Measurements from ENCODE around the gene TRMT10A. TPM values are rescaled to one million over a fixed set of nuclear protein-coding genes. Genes with fewer than 3 reads are reported as not detected.

Gene TRMT10A, protein sequence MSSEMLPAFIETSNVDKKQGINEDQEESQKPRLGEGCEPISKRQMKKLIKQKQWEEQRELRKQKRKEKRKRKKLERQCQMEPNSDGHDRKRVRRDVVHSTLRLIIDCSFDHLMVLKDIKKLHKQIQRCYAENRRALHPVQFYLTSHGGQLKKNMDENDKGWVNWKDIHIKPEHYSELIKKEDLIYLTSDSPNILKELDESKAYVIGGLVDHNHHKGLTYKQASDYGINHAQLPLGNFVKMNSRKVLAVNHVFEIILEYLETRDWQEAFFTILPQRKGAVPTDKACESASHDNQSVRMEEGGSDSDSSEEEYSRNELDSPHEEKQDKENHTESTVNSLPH
- 12.5 TPM for total RNA-seq

DNA sequence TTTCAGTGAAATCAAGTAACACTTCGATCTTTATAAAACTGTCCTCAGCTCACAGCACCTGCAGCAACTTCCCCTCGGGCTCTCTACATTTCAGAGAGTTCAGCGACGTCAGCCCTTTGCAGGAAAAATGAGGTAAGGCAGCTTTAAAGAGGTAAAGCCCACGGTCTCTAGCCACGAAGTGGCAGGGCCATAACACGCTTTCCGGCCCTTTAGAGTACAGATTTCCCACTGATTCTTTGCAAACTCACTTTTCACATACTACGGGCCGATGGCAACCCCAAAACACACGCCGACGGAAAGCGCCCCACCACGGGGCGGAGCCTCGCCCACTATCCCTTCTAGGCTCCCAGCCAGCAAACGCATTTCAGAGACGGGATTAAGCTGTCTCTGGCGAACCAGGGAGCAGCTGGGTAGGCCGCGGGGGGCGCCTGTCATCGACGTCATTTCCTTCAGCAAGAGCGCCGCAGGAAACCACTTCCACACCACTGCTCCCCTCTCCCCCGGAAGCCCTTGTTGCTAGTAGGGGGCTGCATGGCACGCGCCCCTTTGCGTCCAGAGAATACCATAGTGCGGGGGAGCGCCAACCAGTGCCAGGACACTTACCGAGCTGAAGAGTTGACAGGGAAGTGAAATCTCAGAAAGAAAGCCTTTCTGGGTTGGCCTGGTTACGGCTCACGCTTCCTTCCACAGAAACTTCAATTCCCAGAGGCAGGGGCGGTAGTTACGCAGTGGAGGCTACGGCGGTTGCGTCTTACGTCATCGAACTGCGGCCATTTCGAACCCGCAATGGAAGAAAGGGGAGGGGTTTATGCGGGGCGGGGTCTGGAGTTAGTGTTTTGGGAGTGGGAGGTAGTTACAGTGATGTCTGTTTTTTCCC lies at the start of gene TRMT10A:
Gene TRMT10A, minus strand, starts transcription at position 730 of the 877 bp plus-strand sequence. CDS start 4,701 bp downstream, outside the sequence.
- peak; percentile 97 for DNase-seq (ENCODE audit: low spot score)

DNA sequence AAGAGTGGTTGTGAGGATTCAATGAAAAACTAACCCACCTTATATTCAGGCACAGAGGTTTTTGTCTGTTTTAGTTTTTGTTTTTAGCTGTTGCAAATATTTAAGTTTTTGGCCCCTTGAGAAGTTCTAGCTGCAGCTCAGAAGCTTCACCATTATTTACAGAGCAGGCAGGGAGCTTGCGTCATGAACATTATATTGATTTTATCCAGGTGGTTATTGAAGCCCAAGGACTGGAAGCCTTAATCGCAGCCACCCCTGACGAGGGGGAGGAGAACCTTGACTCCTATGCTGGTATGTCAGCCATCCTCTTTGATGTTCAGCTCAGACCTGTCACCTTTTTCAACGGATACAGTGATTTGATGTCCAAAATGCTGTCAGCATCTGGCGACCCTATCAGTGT lies 48.9 kb upstream of the TRMT10A start:
- no peak for DNase-seq (ENCODE audit: low spot score)

DNA sequence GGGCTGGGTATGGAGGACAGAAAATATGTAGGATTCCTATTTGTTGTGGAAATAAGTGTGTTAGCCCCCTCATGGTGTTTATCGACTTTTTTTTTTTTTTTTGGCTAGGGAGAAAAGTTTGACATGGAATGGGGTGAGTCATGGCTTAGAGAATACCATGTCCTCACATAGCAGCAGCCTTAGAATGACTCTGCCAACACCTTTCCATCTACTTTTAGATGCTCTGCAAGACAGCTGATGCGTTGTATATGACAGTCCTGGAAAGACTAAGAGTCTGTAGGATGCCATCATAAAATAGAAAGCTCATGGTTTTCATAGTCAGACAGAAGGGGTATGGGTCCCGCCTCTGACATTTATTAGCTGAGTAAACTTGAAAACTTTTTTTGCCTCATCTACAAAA lies 48.4 kb upstream of the TRMT10A start:
- no peak for DNase-seq (ENCODE audit: low spot score)

DNA sequence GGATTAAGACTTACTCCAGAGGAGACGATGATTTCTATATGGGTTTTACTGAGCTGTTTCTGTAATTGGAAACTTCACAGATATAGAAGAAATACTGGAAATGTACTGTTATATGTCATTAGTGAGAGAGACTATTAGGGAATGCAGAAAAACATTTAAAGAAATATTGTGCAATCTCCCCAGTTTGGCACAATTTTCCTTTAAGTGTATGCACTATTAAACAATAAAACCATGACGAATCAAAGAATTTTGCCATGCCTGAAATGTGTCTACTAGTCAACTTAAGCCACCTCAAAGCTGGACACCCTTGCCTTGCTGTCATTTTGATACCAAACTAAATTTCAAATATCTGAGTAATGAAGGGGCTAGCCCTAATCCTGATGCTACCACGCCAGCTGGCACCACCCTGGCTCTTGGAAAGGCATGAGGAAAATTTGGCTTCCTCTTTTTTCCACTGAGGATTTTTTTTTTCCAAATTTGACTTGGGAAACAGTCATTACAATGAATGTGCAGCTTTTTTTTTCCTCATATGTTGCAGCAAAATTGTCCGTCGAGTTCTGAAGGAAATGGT lies 46.9 kb upstream of the TRMT10A start:
- no peak for DNase-seq (ENCODE audit: low spot score)

DNA sequence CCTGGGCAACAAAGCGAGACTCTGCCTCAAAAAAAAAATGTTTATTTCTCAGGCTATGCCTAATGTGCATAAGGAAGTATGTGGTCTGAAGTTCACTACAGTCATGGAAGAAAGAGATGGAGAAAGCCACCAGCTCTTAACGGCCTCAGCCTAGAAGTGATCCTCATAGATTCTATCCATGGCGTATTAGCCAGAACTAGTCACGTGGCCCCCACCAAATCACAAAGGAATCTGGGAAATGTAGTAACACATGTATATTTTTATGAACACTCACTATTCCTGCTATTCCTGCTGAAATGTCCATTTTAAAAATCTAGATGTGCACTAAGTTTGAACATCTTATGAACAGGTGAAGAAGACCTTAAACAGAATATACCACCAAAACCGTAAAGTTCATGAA lies 44.6 kb upstream of the TRMT10A start:
- no peak for DNase-seq (ENCODE audit: low spot score)

DNA sequence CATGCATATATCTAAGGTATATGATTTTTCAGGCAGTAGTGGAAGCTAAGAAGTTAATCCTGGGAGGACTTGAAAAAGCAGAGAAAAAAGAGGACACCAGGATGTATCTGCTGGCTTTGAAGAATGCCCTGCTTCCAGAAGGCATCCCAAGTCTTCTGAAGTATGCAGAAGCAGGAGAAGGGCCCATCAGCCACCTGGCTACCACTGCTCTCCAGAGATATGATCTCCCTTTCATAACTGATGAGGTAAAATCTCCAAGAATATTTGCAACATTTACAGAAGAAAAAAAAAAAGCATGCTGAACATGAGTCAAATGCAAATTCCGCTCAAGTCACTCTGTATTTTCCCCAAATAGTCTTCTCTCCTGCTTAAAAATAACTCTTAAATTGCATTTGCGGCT lies 42.9 kb upstream of the TRMT10A start:
- no peak for DNase-seq (ENCODE audit: low spot score)

DNA sequence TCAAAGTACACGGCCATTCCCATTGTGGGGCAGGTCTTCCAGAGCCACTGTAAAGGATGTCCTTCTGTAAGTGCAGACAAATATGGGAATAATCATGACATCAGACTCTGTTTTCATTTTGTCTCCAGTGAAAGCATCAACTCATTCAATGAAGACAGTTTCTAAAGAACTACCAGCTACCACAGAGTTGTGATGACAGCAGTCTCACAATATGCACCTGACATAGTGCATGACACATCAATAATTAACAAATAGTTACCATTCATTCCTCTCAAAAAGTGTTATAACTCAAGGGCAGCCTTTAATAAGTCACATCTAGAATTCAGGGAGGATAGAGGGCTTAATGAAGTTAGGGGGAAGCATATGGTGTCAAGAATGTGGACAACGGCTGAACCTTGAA lies 31.0 kb upstream of the TRMT10A start:
- no peak for DNase-seq (ENCODE audit: low spot score)

DNA sequence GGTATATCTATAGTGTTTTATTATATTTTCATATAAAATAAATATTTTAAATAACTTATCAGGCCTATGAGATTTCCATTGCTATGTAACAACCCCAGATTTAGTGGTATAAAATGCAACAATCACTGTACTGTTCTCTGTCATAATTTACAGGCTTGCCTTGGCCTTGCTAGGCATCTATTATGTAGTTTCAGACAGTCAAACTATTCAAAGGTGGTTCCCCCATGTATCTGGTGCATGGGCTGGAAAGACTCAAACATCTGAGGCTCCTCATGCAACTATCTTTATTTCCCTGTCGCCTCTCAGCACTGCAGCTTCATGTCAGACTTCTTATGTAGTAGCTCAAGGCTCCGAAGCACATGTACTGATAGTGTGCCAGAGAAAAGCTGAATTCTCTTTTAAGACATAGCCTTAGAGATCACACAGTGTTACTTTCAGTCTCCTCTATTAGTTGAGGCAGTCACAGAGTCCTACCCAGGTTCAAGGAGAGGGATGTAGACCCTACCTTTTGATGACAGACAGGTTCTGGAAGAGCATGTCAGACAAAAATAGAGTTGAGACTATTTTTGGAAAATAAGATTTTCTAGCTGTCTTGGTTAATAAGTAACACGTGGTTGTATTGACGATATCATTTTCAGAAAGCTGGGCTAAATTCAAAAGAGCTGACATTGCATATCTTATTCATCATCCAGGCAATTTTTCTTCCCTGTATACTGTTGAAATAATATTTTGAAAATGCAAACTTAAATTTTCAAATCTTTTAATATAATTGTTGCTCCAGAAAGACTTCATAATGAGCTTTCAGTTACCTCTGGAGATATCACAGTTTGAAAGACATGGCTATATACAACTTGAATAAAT lies 30.2 kb upstream of the TRMT10A start:
- DNase-seq (ENCODE audit: low spot score), result no peak

DNA sequence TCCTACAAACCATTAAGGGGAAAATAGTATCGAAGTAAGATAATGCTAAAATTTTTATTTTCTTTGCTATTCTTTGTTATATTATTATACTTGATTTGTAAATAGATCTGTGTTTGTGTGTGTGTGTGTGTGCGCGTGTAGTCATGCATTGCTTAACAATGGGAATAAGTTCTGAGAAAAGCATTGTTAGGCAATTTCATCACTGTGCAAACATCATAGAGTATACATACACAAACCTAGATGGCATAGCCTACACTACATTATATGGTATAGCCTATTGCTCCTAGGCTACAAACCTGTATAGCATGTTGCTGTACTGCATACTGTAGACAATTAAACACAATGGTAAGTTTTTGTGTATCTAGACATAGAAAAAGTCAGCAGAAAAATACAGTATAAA lies 27.9 kb upstream of the TRMT10A start:
- no peak for DNase-seq (ENCODE audit: low spot score)

DNA sequence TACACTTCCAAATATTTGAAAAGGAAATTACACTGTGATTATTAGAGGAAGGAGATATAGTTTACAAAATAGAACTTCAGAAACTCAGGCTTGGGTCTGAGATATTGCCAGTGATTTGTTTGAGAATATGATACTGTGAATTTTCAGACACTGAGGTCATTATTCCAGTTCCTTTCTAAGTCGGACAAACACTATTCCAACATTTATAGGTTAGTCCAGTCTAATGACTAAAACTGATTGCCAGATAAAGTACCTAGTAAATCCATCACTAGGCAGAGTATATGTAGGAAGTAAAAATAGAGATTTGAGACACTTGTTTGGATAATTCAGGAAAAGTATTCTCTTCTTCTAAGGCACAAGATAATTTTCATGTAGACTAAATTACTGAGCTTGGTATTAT lies 24.0 kb upstream of the TRMT10A start:
- DNase-seq (ENCODE audit: low spot score), result no peak

DNA sequence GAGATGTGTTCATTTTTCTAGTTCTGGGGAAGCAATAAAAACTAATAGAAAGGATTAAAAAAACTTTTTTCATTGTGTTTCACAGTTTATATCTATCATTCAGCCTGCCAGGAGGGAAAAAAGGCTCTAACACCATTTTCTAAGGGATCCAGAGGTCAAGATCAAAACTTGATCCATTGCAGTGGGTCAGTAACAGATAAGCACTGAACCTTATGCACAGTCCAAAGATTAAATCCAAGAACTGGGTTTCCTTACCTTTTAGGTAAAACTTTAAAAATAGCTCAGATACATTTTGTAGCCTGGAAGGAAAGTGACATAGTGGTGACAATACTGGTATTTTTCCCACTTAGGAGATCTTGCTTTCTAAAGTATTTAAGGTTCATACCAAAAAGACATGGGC lies 23.5 kb upstream of the TRMT10A start:
- no peak for DNase-seq (ENCODE audit: low spot score)

DNA sequence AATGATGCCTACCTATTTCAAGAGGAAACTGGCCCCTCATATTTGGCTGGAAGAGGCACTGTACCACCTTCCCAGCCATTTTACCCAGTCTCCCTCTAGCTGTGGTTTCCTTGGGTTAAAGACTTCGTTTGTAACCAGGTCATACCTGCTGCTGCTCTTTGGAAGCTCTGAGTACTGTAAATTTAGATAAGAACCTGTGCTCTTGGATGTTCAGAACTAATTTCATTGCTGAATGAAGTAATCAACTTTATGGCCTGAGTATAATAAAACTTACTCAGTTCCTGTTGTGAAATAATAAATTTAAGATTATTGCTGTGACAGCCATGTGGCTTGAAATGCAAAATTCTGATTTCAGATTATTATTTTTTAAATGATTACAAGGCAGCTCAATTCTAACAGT lies 23.0 kb upstream of the TRMT10A start:
- no peak for DNase-seq (ENCODE audit: low spot score)

DNA sequence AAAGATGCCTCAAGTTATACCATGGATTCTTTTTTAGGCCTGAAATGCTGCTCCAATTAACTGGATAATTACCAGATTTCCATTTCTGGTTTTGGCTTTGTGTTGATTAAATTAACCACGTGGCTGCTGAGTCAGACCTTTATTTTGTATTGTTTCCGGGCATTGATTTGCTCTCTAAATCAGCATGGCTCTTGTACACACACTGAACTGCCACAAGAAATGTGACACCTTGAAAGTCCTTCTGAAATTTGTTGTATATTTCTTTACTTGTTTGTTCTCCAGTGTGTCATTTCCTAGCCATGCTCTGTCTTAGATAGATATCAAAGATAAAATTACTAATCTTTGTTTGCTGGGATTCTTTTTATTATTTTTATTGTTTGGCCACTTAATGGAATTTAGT lies 22.5 kb upstream of the TRMT10A start:
- DNase-seq (ENCODE audit: low spot score), result no peak

DNA sequence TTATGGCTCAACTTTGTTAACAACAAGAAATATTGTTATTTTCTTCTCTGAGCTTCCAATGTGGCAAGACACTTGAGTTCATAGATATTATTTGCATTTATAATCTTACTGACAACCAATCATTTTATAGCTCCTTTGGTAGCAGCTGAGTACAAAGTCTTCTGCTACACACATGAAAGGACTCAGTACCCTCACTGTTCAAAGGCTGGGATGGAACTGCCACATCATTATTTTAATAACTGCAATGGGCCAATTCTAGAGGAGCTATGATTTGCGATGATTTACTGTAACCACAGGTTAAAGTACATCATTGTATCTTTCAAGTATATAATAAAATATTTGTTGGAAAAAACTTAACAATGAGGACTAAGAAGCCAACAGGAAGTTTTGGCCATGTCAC lies 21.7 kb upstream of the TRMT10A start:
- no peak for DNase-seq (ENCODE audit: low spot score)

DNA sequence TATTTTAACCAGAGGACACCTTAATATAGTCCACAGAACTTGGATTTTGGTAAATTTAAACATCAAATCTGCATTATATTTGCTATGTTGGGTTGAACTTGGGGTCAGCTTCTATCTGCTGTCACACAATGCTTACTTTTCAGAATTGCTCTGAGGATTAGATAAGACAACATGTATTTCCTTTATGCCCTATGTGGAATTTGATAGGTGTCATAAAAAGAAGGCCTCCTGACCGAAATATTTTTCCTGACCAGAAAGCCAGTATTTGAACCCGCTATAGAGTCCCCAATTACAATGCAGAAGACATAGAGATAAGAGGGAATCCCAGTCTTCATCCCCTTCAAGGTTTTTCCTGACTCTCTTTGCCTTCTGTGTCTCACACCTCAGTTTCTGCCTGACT lies 14.9 kb upstream of the TRMT10A start:
- DNase-seq (ENCODE audit: low spot score), result no peak

DNA sequence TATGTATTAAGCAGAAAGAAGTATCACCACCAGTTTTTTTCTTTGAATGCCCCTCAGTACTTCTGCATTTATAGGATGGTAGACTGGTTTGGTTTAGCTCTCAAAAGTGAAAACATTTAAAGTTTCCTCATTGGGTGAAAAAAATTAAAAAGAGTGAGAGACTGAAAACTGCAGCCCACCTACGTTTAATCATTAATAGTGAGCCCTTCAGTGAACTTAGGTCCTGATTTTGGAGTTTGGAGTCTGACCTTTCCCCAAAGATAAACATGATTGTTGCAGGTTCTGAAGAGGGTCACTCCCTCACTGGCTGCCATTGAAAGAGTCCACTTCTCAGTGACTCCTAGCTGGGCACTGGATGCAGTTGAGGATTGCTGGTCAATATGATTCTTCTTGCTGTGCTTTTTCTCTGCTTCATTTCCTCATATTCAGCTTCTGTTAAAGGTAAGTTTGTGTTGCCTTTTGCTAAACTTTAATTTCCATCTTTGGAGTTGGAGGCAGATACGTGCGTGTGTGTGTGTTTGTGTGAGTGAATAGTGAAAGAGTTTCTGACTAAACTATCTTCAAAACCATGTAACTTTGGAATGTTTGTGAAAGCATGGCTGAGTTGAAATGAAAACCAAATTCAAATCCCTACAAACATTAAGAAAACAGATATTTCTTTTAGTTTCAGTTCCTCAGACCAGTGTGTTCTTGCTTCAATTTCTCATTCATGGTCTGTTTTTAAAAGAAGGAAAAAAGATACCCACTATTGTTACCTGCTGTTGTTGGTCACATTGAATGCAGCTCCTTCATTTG lies 10.9 kb upstream of the TRMT10A start, which contains the start of gene MTTP:
Gene MTTP, plus strand, starts transcription at position 295 of the 795 bp plus-strand sequence. Its CDS starts 86 bp downstream, at position 381.
- no peak for DNase-seq (ENCODE audit: low spot score)

DNA sequence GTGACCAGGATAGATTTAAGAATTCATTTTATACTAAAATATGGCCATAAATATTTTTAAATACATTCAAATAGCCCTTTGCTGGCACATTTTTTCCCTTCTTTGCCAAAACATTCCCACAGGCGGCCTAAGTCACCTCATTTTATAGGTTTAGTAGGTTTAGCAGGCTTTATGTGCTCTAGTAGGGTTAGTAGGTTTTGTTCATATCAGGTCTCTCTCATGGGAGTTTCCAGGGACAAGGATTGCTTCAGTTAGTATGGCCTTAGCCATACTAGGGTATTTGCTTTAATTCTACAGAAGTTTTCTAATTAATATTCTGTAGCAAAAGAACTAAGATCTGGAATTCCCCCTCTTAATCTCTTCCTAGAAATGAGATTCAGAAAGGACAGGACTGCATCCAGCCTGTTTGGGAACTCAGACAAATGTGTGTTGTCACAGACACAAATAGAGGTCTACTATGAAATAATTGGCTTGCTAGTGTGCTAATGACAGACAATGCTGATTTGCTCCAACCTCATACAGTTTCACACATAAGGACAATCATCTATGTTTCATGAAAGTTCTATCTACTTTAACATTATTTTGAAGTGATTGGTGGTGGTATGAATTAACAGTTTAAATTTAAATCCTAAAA lies 10.0 kb upstream of the TRMT10A start:
- DNase-seq (ENCODE audit: low spot score), result no peak

DNA sequence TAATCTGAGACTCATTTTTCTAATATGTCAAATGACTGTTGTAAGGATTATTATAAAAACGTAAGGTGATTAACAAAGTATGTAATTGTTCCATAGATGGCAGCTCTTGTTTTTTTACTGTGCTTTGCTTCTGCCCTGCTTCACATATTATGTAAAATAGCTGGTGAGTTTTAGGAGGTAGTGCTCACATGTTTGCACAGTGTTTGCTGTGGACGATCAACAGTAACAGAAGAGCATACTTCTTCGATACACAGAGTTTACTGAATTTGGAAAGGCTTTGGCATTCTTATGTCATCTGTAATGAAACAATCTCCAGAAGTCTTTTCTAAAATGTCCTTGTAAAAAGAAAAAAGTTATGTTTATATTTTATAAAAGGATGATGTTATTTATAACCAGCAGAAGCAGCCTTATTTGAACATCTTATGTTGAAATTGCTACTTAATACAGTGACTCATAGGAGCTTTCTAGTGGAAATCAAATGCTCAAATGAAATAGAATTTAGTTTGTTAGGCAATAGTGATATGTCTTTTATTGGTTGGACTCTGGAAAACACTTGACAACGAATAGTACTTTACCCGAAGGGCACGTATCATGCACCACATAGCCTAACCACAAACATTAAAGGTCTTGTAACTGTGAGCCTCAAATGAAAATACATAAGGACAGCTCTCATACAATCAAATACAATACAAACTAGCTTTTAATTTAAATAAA lies 8.8 kb upstream of the TRMT10A start:
- no peak for DNase-seq (ENCODE audit: low spot score)

DNA sequence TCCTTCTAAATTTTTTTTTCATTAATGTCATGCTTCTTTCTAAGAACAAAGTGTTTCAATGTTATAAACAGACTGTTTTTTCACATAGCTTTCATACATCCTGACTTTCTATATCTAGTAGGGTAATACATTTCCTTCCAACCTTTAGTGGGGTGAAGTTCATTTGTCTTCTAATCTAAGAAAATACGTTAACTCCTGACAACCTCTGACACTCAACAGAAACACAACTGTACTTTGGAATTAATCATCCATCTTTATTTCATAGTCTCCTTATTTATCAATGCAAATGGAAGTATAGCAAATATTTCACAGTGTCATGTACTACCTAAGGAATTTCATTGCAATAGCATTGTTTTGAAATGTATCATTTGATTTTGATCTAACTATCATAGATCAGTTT lies 8.0 kb upstream of the TRMT10A start:
- no peak for DNase-seq (ENCODE audit: low spot score)

DNA sequence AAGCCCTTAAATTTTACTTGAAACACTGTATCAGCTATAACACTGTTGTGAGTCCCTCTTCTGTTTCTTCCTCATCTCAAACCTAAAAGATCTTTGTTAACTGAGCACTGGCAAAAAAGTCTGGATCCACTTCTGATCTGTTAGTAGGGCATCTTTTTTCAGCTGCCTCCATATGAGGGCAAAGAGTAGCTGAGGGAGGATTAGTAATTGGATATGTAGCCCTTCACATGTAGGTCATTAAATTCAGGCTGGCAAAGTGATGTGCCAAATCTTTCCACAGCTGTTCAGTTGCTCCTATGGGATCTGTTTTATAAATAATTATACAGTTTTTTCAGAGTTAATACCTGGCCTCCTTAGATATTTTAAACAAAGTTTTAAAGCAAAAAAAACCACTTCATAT lies 1.1 kb upstream of the TRMT10A start:
- no peak for DNase-seq (ENCODE audit: low spot score)

Data from ureter (tissue), 1 donor.